SK-N-SH treated with all-trans-retinoic acid at 6 μM for 48 hours (cell line): ENCODE data around the gene IRS1.

Experiments used
- ATAC-seq: fragments of 200-7000 bp; cut with Tn5 transposase; 3 replicates; pipeline ENCODE4 v1.9.1; 2020; ENCODE audit warnings: mild to moderate bottlenecking, moderate library complexity
- BACH2 ChIP-seq: fragments of 250-450 bp; sonication (Bioruptor Pico); IDR thresholded peaks from 2 replicates; pipeline ENCODE4 v1.9.0; 2021; ENCODE audit warnings: mild to moderate bottlenecking, borderline replicate concordance
- CREB5 ChIP-seq: fragments of 250-450 bp; sonication (Bioruptor Pico); IDR thresholded peaks from 2 replicates; pipeline ENCODE4 v1.5.1; 2020; ENCODE audit warnings: low read depth, mild to moderate bottlenecking, moderate library complexity
- CSDC2 ChIP-seq: fragments of 250-450 bp; sonication (Bioruptor Pico); IDR thresholded peaks from 2 replicates; pipeline ENCODE4 v1.5.0; 2020; ENCODE audit warnings: mild to moderate bottlenecking, moderate library complexity
- CSRNP3 ChIP-seq: fragments of 250-450 bp; sonication (Bioruptor Pico); IDR thresholded peaks from 2 replicates; pipeline ENCODE4 v1.5.1; 2021; ENCODE audit warnings: mild to moderate bottlenecking, moderate library complexity
- ESRRG ChIP-seq: fragments of 250-450 bp; sonication (Bioruptor Pico); IDR thresholded peaks from 2 replicates; pipeline ENCODE4 v1.6.1; 2021; ENCODE audit warnings: mild to moderate bottlenecking
- GLIS3 ChIP-seq: fragments of 250-450 bp; sonication (Bioruptor Pico); IDR thresholded peaks from 2 replicates; pipeline ENCODE4 v1.5.0; 2020; ENCODE audit warnings: mild to moderate bottlenecking, moderate library complexity
- ISL1 ChIP-seq: fragments of 250-450 bp; sonication (Bioruptor Pico); IDR thresholded peaks from 2 replicates; pipeline ENCODE4 v2.1.2; 2022; ENCODE audit warnings: mild to moderate bottlenecking, moderate library complexity
- PPARA ChIP-seq: fragments of 250-450 bp; sonication (Bioruptor Pico); IDR thresholded peaks from 2 replicates; pipeline ENCODE4 v1.5.0; 2020; ENCODE audit warnings: mild to moderate bottlenecking, borderline replicate concordance
- SNAI2 ChIP-seq: fragments of 250-450 bp; sonication (Bioruptor Pico); IDR thresholded peaks from 2 replicates; pipeline ENCODE4 v1.5.0; 2020; ENCODE audit warnings: mild to moderate bottlenecking, moderate library complexity
- TOX ChIP-seq: fragments of 250-450 bp; sonication (Bioruptor Pico); IDR thresholded peaks from 2 replicates; pipeline ENCODE4 v1.8.0; 2021; ENCODE audit warnings: mild to moderate bottlenecking, moderate library complexity, borderline replicate concordance
- ZC3H10 ChIP-seq: fragments of 250-450 bp; sonication (Bioruptor Pico); IDR thresholded peaks from 2 replicates; pipeline ENCODE4 v1.5.1; 2021; ENCODE audit warnings: mild to moderate bottlenecking, moderate library complexity
- ZFP3 ChIP-seq: fragments of 250-450 bp; sonication (Bioruptor Pico); IDR thresholded peaks from 2 replicates; pipeline ENCODE4 v1.5.0; 2020; ENCODE audit warnings: mild to moderate bottlenecking, moderate library complexity
- ZFP30 ChIP-seq: fragments of 450-650 bp; formaldehyde crosslinking; IDR thresholded peaks from 2 replicates; pipeline ENCODE4 v1.5.0; 2022; ENCODE audit warnings: mild to moderate bottlenecking, moderate library complexity
- ZNF565 ChIP-seq: fragments of 450-650 bp; formaldehyde crosslinking; conservative IDR thresholded peaks from 2 replicates; pipeline ENCODE4 v1.5.0; 2020; ENCODE audit warnings: low read depth, mild to moderate bottlenecking, moderate library complexity
- ZNF70 ChIP-seq: fragments of 450-650 bp; formaldehyde crosslinking; IDR thresholded peaks from 2 replicates; pipeline ENCODE4 v1.5.0; 2020; ENCODE audit warnings: mild to moderate bottlenecking, moderate library complexity
- ZNF8 ChIP-seq: fragments of 450-650 bp; formaldehyde crosslinking; IDR thresholded peaks from 2 replicates; pipeline ENCODE4 v1.5.0; 2020; ENCODE audit warnings: mild to moderate bottlenecking, moderate library complexity
- TF ChIP-seq, protein P1 (sequence below): fragments of 250-450 bp; sonication (Bioruptor Pico); IDR thresholded peaks from 2 replicates; pipeline ENCODE4 v1.5.0; 2020; ENCODE audit warnings: mild to moderate bottlenecking, moderate library complexity
- TF ChIP-seq, protein P2 (sequence below): fragments of 250-450 bp; sonication (Bioruptor Pico); IDR thresholded peaks from 2 replicates; pipeline ENCODE4 v1.8.0; 2021; ENCODE audit warnings: low read depth, mild to moderate bottlenecking, moderate library complexity, borderline replicate concordance

IRS1 gene

GRCh38 chr2:226711606-226712296, 87.9 kb downstream of the IRS1 start (continued):
- TF ChIP-seq, protein P1, sequence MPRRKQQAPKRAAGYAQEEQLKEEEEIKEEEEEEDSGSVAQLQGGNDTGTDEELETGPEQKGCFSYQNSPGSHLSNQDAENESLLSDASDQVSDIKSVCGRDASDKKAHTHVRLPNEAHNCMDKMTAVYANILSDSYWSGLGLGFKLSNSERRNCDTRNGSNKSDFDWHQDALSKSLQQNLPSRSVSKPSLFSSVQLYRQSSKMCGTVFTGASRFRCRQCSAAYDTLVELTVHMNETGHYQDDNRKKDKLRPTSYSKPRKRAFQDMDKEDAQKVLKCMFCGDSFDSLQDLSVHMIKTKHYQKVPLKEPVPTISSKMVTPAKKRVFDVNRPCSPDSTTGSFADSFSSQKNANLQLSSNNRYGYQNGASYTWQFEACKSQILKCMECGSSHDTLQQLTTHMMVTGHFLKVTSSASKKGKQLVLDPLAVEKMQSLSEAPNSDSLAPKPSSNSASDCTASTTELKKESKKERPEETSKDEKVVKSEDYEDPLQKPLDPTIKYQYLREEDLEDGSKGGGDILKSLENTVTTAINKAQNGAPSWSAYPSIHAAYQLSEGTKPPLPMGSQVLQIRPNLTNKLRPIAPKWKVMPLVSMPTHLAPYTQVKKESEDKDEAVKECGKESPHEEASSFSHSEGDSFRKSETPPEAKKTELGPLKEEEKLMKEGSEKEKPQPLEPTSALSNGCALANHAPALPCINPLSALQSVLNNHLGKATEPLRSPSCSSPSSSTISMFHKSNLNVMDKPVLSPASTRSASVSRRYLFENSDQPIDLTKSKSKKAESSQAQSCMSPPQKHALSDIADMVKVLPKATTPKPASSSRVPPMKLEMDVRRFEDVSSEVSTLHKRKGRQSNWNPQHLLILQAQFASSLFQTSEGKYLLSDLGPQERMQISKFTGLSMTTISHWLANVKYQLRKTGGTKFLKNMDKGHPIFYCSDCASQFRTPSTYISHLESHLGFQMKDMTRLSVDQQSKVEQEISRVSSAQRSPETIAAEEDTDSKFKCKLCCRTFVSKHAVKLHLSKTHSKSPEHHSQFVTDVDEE (CRISPR knock-in tag): no peak
- no peak for TF ChIP-seq GLIS3 (CRISPR knock-in tag)
- no peak for TF ChIP-seq TOX
- TF ChIP-seq ZFP30: no peak
- TF ChIP-seq, all 23 proteins: peak for 0

DNA sequence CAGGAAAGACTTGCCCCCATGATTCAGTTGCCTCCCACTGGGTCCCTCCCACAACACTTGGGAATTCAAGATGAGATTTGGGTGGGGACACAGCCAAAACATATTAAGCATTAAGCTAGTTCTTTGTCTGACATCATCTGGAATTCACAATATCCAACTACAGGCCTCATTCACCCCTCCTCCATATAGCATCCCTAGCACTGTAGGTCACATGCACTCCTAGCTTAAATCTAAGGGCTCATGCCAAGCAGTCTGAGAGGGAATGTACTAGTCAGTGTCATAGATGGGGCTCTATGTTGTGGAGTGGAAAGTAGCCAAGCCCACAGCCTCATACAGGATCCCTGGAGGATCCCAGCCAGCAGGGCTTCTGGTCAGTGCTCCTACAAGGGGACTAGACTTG, 92.1 kb downstream of the IRS1 start:
- ATAC-seq: no peak
- TF ChIP-seq ZNF8 (no peak), ISL1 (CRISPR knock-in tag) (no peak), CSRNP3 (no peak), SNAI2 (CRISPR knock-in tag) (no peak), ZFP3 (CRISPR knock-in tag) (no peak), GLIS3 (CRISPR knock-in tag) (no peak), TOX (no peak), ZC3H10 (CRISPR knock-in tag) (no peak), PPARA (no peak), ZNF565 (no peak), CREB5 (CRISPR knock-in tag) (no peak), ZFP30 (no peak), BACH2 (CRISPR knock-in tag) (no peak), CSDC2 (CRISPR knock-in tag) (no peak), ESRRG (CRISPR knock-in tag) (no peak)
- TF ChIP-seq, protein P2, sequence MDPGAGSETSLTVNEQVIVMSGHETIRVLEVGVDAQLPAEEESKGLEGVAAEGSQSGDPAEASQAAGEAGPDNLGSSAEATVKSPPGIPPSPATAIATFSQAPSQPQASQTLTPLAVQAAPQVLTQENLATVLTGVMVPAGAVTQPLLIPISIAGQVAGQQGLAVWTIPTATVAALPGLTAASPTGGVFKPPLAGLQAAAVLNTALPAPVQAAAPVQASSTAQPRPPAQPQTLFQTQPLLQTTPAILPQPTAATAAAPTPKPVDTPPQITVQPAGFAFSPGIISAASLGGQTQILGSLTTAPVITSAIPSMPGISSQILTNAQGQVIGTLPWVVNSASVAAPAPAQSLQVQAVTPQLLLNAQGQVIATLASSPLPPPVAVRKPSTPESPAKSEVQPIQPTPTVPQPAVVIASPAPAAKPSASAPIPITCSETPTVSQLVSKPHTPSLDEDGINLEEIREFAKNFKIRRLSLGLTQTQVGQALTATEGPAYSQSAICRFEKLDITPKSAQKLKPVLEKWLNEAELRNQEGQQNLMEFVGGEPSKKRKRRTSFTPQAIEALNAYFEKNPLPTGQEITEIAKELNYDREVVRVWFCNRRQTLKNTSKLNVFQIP (CRISPR knock-in tag): no peak
- TF ChIP-seq, all 23 proteins: peak for 0

- no peak for ATAC-seq
- no peak for TF ChIP-seq ZFP3 (CRISPR knock-in tag)
- TF ChIP-seq, protein P2 (CRISPR knock-in tag): no peak
These were observed 93.7 kb downstream of the IRS1 start for GRCh38 chr2:226705965-226706364.

DNA sequence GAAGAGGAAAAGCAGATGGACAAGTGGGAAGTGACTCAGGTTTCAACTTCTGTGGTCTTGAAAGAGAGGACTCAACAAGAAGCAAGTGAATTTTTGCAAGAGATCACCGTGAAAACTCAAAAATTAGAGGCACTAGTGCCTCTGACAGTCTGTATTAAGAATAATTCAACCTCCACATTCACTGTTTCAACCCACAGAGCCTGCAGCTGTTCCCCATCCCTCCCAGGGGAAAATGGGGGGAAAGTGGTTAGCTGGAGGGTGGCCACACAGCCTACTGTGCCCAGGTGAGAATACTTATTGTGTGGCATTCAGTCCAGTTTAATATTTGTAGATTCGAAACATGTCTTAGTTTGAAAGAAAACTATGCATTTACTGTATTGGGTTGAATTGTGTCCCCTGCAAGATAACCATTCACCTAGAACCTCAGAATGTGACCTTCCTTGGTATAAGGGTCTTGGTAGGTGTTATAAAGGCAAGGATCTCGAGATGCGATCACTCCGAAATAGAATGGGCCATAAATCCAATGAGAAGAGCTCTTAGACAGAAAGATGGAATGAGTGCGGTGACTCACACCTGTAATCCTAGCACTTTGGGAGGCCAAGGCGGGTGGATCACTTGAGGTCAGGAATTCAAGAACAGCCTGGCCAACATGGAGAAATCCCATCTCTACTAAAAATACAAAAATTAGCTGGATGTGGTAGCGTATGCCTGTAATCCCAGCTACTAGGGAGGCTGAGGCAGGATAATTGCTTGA, 94.3 kb downstream of the IRS1 start:
- no peak for TF ChIP-seq ZC3H10 (CRISPR knock-in tag)
- no peak for TF ChIP-seq ZNF565
- no peak for TF ChIP-seq PPARA
- no peak for TF ChIP-seq GLIS3 (CRISPR knock-in tag)
- TF ChIP-seq ZNF8: no peak
- no peak for TF ChIP-seq ESRRG (CRISPR knock-in tag)
- no peak for TF ChIP-seq ZFP30
- no peak for TF ChIP-seq ZNF70 (CRISPR knock-in tag)
- TF ChIP-seq TOX: no peak
- ATAC-seq: no peak
